Left lung (tissue), 10 donors: ENCODE results near the gene PABPC4L. TPM values are rescaled to one million over a fixed set of nuclear protein-coding genes. Genes with fewer than 3 reads are reported as not detected.

Experiments used
- ATAC-seq: fragments of 200-7000 bp; cut with Tn5 transposase; one replicate; pipeline ENCODE4 v1.9.1; 2020; ENCODE audit warnings: moderate library complexity
- DNase-seq, 4 donors: peaks; one replicate each; pipeline ENCODE4 v3.0.0-alpha.2; 2013 to 2020
- H3K27ac ChIP-seq, 2 donors: fragments of 200-600 bp; sonication (generic) in 1 of 2; one replicate each; pipeline versions ENCODE4 v1.5.0 to v1.8.0; 2020 to 2021
- H3K27me3 ChIP-seq, 2 donors: fragments of 200-600 bp; sonication (generic) in 1 of 2; one replicate each; pipeline versions ENCODE4 v1.5.0 to v1.8.0; 2020 to 2021
- H3K36me3 ChIP-seq, 2 donors: fragments of 200-600 bp; sonication (generic) in 1 of 2; one replicate each; pipeline versions ENCODE4 v1.5.0 to v1.8.0; 2020 to 2021
- H3K4me1 ChIP-seq, 2 donors: fragments of 200-600 bp; one replicate each; pipeline ENCODE4 v1.8.0; 2021
- H3K4me3 ChIP-seq, 2 donors: fragments of 200-600 bp; sonication (generic) in 1 of 2; one replicate each; pipeline versions ENCODE4 v1.5.0 to v1.8.0; 2020 to 2021; ENCODE audit warnings: mild to moderate bottlenecking in 1 of 2
- H3K9me3 ChIP-seq, 2 donors: fragments of 200-600 bp; sonication (generic) in 1 of 2; one replicate each; pipeline versions ENCODE4 v1.5.0 to v1.8.0; 2020 to 2021
- CTCF ChIP-seq, 2 donors: fragments of 200-600 bp; sonication (generic) in 1 of 2; IDR thresholded peaks; one replicate each; pipeline versions ENCODE4 v1.5.0 to v1.8.0; 2021; ENCODE audit warnings: antibody characterized with exemption in 2 of 2
- intact Hi-C, 2 donors: fragments of 100-400 bp; cut with DNase I; formaldehyde crosslinking; loops; one replicate each; pipeline versions ENCODE4 v1.11.2 to v1.14.2; 2022
- polyA plus RNA-seq, 6 donors: library from polyadenylated mRNA; unstranded; fragments of 120-200 nt; gene quantifications; one replicate each; pipeline ENCODE4 v1.2.1, GENCODE V29; 2013; ENCODE audit not compliant: insufficient read length in 6 of 6
- total RNA-seq, 2 donors: library from RNA; stranded (reverse); fragmentation: NEBNext Ultra II Directional; extraction: Animal tissue kit (Norgen Biotek cat#: 25700); gene quantifications; one replicate each; pipeline ENCODE4 v1.2.1, GENCODE V29; 2021
- donor health status: DM: no; HTN: yes; CAD: no.
- donor health status: DM: no; HTN: no; CAD: no.

Gene PABPC4L
- total and polyA plus RNA-seq, 8 donors: 0.97 to 14.6 (median 12.6) TPM

GRCh38 chr4:134154097-134154496 is 47.5 kb downstream of the PABPC4L start:
- TF ChIP-seq CTCF (IDR thresholded peaks at IDR 0.05): no peak
- Histone ChIP-seq H3K27me3 (no peaks in the 10 kb centered on the region), H3K9me3 (no peaks in the 10 kb centered on the region), H3K27ac (no peak overlapping the region), H3K4me3 (no peak overlapping the region), H3K4me1 (no peaks in the 10 kb centered on the region), H3K36me3 (no peaks in the 10 kb centered on the region)
- DNase-seq (no peak), ATAC-seq (no peak)
- intact Hi-C loops: no loop called here

GRCh38 chr4:134147941-134148340 is 53.6 kb downstream of the PABPC4L start:
- Histone ChIP-seq H3K9me3 (no peaks in the 10 kb centered on the region), H3K27ac (no peak overlapping the region), H3K4me3 (no peak overlapping the region), H3K4me1 (no peaks in the 10 kb centered on the region), H3K27me3 (no peaks in the 10 kb centered on the region), H3K36me3 (no peaks in the 10 kb centered on the region)
- no peak for TF ChIP-seq CTCF (IDR thresholded peaks at IDR 0.05)
- intact Hi-C loops: no loop called here
- ATAC-seq: no peak
- DNase-seq: no peak
